BLaER1 (cell line): ENCODE measurements around the gene FOXN1.

Experiments used
- H3K27ac ChIP-seq: shearing (Covaris generic); formaldehyde crosslinking; 2 replicates; pipeline ENCODE4 v1.8.1; 2022
- H3K27me3 ChIP-seq: shearing (Covaris generic); formaldehyde crosslinking; 2 replicates; pipeline ENCODE4 v1.8.1; 2022
- H3K36me3 ChIP-seq: shearing (Covaris generic); formaldehyde crosslinking; 2 replicates; pipeline ENCODE4 v1.8.1; 2022
- H3K4me1 ChIP-seq: shearing (Covaris generic); formaldehyde crosslinking; 2 replicates; pipeline ENCODE4 v1.8.1; 2022
- H3K4me2 ChIP-seq: shearing (Covaris generic); formaldehyde crosslinking; 2 replicates; pipeline ENCODE4 v1.8.1; 2022
- H3K4me3 ChIP-seq: shearing (Covaris generic); formaldehyde crosslinking; 2 replicates; pipeline ENCODE4 v1.8.1; 2022
- H3K9ac ChIP-seq: shearing (Covaris generic); formaldehyde crosslinking; 2 replicates; pipeline ENCODE4 v1.8.1; 2022
- H3K9me3 ChIP-seq: shearing (Covaris generic); formaldehyde crosslinking; 2 replicates; pipeline ENCODE4 v1.8.1; 2022
- H4K20me1 ChIP-seq: shearing (Covaris generic); formaldehyde crosslinking; 2 replicates; pipeline ENCODE4 v1.8.1; 2022
- Cebpa-rat ChIP-seq: shearing (Covaris generic); IDR thresholded peaks from 2 replicates; pipeline ENCODE4 v1.8.1; 2022

The FOXN1 gene

DNA sequence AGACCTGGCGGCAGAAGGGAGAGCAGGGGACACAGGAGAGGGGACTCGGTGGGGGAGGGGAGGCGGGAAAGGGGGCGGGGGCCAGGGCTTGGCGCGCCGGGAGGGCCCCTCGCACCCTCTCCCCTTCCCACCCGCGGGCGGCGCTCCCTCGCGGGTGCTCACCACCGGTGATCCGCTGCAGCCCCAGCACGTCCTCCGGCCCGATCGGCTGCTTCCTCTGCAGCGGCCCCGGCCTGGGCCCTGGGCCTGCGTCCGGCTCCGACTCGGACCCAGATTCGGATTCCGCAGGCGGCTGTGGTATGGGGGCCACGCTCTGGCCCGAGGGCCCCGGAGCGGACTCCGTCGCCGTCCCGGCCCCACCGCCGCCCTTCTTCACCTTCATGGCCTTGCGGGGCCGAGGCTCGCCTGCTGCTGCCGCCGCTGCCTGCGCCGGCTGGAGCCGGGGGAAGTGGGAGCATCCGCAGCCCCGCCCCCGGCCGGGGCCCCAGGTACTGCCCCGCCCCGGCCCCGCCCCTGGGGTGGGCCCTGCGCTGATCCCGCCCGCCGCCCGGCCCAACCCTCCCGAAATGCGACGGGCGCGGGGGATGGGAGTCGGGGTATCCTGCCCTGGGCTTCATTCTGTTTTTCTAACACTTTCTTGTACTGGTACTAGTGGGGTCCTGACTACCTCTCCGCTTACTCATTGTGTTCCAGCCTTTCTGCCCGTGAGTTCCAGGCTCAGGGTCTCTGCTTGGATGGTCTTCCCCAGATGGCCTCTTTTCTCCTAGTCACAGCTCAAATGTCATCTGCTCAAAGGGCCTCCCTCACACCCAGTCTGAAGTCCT is 46.2 kb downstream of the FOXN1 start, which contains the start of gene UNC119:
TSS of gene UNC119 (minus strand) at position 449 of the 824 bp plus-strand sequence. CDS start at position 382, 67 bp downstream.
- H3K4me3 ChIP-seq = peak within 1 kb of the TSS; percentile 85
- H3K27me3 ChIP-seq = no peaks in the 10 kb centered on the region
- peaks cover 45% of the 10 kb centered on the region for H3K36me3 ChIP-seq
- no peaks in the 10 kb centered on the region for H3K9me3 ChIP-seq
- TF ChIP-seq Cebpa-rat = no peak
- H3K27ac ChIP-seq = no peak within 1 kb of the TSS
- peaks cover 49% of the 10 kb centered on the region for H3K4me1 ChIP-seq
- H3K9ac ChIP-seq = peak within 1 kb of the TSS; percentile 80
- peak within 1 kb of the TSS; percentile 95 for H3K4me2 ChIP-seq
- peaks cover 26% of the 10 kb centered on the region for H4K20me1 ChIP-seq

DNA sequence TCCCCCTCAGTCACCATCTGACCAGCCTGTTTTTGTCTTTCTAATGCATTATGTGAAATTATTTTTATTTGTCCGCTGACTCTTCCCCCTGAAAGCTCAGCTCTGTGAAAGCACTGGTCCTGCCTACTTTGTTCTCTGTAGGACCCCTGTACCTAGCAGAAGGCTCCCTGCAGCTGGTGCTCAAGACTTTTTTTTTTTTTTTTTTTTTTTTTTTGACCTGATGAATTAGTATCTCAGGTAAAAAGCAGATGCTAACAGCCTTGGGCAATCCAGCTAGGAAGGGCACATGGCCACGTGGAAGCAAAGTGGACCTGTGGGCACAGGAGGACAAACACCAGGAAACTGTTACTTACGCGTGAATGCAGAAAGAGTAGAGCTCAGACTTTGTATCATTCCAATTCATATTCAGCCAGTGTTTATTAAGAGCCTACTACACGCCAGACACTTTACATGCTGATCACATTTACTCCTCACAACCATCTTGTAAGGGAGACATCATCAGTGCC is 46.9 kb downstream of the FOXN1 start:
- H4K20me1 ChIP-seq = peaks cover 26% of the 10 kb centered on the region

DNA sequence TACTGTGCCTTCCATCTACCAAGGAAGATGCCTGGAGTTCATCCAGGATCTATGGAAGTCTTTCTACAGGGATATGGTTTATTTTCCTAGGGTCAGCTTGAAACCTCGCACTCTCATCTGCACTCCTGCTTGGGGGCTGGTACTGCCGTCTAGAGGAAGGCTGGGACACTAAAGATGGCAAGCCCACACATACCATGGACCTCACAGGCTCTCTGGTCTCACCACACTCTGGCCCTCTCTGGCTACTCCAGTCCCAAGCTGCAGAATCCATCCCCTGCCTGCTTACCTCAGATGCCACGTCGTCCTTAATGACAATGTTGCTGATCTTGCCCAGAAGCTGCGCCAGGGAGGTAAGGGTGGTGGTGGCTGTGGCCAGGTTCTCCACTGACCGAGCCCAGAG is 48.4 kb downstream of the FOXN1 start:
- Histone ChIP-seq H3K4me2 (no peak overlapping the region), H3K9ac (no peak overlapping the region), H3K4me3 (no peak overlapping the region), H4K20me1 (peaks cover 24% of the 10 kb centered on the region), H3K27me3 (no peaks in the 10 kb centered on the region), H3K4me1 (peaks cover 27% of the 10 kb centered on the region), H3K27ac (no peak overlapping the region), H3K36me3 (peaks cover 66% of the 10 kb centered on the region), H3K9me3 (no peaks in the 10 kb centered on the region)
- TF ChIP-seq Cebpa-rat = no peak

More for the DNA sequence above, 46.9 kb downstream of the FOXN1 start:
- Histone ChIP-seq H3K4me2 (peak overlapping the region; percentile 95), H3K36me3 (peaks cover 51% of the 10 kb centered on the region), H3K27ac (no peak overlapping the region), H3K9me3 (no peaks in the 10 kb centered on the region), H3K4me3 (no peak overlapping the region), H3K27me3 (no peaks in the 10 kb centered on the region), H3K4me1 (peaks cover 42% of the 10 kb centered on the region), H3K9ac (no peak overlapping the region)
- TF ChIP-seq Cebpa-rat = no peak

DNA sequence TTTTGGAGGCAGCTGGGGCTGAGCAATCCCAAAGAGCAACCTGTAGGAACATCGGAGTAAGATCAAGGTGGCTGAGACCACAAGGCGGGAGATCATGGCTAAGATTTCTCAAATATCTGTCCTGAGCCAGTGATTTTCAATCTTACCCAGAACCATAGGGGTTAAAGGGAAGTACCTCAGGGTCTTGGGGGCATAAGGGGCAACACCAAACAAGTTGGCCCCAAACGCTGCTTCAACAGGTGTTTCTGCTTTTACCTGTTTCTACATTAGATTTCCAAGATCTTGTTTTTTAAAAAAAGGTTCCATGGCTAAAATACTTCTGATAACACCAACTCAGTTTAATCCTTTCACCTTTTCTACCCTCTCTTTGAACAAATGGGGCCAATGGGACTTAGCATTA is 48.9 kb downstream of the FOXN1 start:
- Histone ChIP-seq H3K9me3 (no peaks in the 10 kb centered on the region), H3K27me3 (no peaks in the 10 kb centered on the region), H3K4me3 (no peak overlapping the region), H3K4me1 (peaks cover 23% of the 10 kb centered on the region), H3K9ac (no peak overlapping the region), H4K20me1 (peaks cover 19% of the 10 kb centered on the region), H3K27ac (no peak overlapping the region), H3K4me2 (no peak overlapping the region), H3K36me3 (peaks cover 71% of the 10 kb centered on the region)
- no peak for TF ChIP-seq Cebpa-rat

DNA sequence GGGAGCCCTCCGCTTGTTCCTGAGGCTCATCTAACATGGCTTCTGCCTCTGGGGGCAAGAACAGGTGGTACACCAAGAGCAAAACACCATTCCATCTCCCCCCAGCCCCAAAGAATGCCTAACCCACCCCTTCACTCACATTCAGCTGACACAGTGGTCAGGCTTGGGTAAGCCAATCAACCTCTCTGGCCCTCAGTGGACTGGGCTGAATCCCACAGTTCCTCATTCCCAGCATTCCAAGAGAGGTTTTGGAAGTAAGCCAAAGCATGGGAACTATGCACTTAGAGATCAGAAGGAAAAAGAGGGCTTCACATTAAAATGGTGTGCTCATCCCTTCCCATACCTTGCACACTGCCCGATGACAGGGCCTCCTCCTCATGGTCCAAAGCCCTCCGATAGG is 57.3 kb downstream of the FOXN1 start:
- H3K4me1 ChIP-seq = peaks cover 16% of the 10 kb centered on the region
- H3K36me3 ChIP-seq = peaks cover 76% of the 10 kb centered on the region
- no peak overlapping the region for H3K9ac ChIP-seq
- TF ChIP-seq Cebpa-rat = no peak
- H4K20me1 ChIP-seq = peaks cover 40% of the 10 kb centered on the region
- H3K27me3 ChIP-seq = no peaks in the 10 kb centered on the region
- no peaks in the 10 kb centered on the region for H3K9me3 ChIP-seq
- no peak overlapping the region for H3K27ac ChIP-seq
- H3K4me3 ChIP-seq = no peak overlapping the region
- no peak overlapping the region for H3K4me2 ChIP-seq

DNA sequence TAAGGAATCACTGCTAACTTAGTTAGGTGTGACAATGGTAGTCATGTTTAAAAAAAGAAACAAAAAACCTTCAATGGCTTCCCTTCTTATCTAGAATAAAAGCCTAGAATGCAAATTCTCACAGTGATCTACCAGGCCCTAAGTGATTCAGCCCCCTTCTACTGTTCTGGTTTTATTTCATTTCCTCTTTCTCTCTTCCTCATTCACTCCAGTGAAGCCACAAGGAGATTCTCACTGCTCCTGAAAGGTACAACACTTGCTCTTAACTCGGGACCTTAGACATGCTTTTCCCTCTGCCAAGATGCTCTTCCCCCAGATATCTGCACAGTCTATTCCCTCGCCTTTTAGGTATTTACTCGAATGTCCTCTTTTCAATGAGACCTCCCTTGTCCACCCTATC is 61.5 kb downstream of the FOXN1 start:
- Histone ChIP-seq H3K4me3 (no peak overlapping the region), H3K27ac (no peak overlapping the region), H3K27me3 (no peaks in the 10 kb centered on the region), H3K4me1 (peaks cover 44% of the 10 kb centered on the region), H3K9ac (no peak overlapping the region), H3K4me2 (peak overlapping the region; percentile 50), H3K9me3 (no peaks in the 10 kb centered on the region), H4K20me1 (peaks cover 56% of the 10 kb centered on the region), H3K36me3 (peaks cover 35% of the 10 kb centered on the region)
- no peak for TF ChIP-seq Cebpa-rat

DNA sequence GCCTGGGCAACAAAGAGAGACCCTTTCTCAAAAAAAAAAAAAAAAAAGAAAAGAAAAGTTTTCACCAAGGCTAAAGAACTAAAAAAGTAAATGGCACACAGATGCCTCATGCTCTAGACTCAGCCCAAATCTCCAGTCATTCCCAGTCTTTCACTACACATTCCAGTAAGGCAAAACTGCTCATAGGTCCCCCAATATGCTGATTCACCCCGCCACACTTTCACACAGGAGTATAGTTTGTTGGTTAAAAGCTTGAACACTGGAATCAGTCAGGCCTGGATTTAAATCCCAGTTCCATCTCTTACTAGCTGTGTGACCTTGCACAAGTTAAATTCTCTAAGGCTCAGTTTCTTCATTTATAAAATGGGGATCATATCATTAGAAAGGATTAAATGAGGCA is 63.3 kb downstream of the FOXN1 start:
- TF ChIP-seq Cebpa-rat = no peak
- no peak overlapping the region for H3K9ac ChIP-seq
- peaks cover 51% of the 10 kb centered on the region for H3K4me1 ChIP-seq
- H3K27ac ChIP-seq = no peak overlapping the region
- H4K20me1 ChIP-seq = peaks cover 49% of the 10 kb centered on the region
- peak overlapping the region; percentile 94 for H3K4me2 ChIP-seq
- H3K27me3 ChIP-seq = no peaks in the 10 kb centered on the region
- peaks cover 33% of the 10 kb centered on the region for H3K36me3 ChIP-seq
- H3K9me3 ChIP-seq = no peaks in the 10 kb centered on the region
- no peak overlapping the region for H3K4me3 ChIP-seq

DNA sequence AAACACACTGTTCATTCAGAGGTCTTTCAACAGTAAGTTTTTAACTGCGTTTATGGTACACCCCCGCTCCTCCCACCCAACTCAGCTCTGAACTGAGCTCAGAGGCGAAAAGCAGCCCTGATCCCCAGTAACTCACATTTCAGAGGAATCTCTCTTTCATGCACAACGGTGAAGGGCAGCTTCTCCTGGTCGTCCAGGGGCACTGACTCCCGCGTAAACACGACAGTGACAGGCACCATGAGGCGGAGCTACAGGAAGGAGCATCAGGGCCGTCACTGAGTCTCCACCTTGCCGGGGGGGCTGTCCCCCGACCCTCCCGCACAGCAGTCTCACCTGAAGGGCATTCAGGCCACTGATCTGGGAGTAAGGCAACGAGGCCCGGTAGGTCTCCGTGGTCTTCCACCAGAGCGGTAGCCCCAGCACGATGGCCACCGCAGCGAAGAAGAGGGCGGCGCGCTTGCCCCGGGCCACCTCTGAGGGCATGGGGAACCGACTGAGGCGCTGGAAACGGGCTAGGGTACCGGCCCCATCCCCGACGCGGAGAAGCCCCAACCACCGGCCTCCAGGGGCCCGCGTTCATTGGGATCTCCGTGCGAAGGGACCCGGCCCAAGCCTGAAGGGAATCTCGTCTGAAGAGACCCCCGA is 64.7 kb downstream of the FOXN1 start:
- peak overlapping the region; percentile 88 for H3K9ac ChIP-seq
- H3K27me3 ChIP-seq = no peaks in the 10 kb centered on the region
- H3K4me1 ChIP-seq = peaks cover 61% of the 10 kb centered on the region
- H3K9me3 ChIP-seq = no peaks in the 10 kb centered on the region
- peak overlapping the region; percentile 94 for H3K4me2 ChIP-seq
- peaks cover 34% of the 10 kb centered on the region for H3K36me3 ChIP-seq
- H3K4me3 ChIP-seq = peak overlapping the region; percentile 96
- peaks cover 35% of the 10 kb centered on the region for H4K20me1 ChIP-seq
- H3K27ac ChIP-seq = peak overlapping the region; percentile 77
- TF ChIP-seq Cebpa-rat = no peak

DNA sequence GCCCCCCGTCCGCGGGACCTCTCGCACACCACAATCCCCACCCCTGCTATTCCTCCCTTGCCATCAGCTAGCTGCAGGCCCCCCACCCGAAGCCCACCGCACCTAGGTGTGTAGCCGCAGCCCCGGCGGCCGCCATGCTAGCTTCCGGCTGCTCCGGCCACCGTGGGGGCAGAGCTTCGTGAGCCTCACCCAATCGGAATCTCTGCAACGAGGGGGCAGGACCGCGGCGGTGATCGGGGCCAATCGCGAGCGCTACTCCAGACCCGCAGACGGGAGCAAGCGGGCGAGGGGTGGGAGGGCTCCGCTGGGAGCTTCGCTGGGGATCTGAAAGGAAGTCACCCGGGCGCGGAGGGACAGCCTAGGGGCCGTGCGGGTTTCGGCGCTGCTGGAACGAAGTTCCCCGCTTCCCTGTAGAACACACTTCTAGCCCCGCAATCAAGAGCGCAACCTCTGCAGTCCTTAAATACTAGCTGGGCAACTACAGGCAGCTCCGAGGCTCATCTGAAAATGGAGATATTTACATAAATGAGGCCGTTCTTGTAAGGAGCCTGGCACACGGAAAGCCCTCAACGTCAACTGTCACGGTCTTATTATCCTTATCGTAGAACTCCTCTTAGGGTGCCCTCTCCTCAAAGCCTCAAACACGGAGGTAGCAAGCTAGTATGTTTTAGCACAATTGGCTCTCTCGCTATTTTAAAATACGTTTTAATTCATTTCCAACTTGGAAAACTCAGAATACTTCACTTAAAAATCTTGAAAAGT is 65.4 kb downstream of the FOXN1 start, which contains the start of gene PIGS:
TSS of gene PIGS (minus strand) at position 164 of the 762 bp plus-strand sequence. CDS start at position 136, 28 bp downstream.
- Histone ChIP-seq H3K4me3 (peak within 1 kb of the TSS; percentile 96), H3K4me1 (peaks cover 65% of the 10 kb centered on the region), H3K9me3 (no peaks in the 10 kb centered on the region), H3K27ac (peak within 1 kb of the TSS; percentile 77), H4K20me1 (peaks cover 31% of the 10 kb centered on the region), H3K36me3 (peaks cover 29% of the 10 kb centered on the region), H3K9ac (peak within 1 kb of the TSS; percentile 88), H3K4me2 (peak within 1 kb of the TSS; percentile 94), H3K27me3 (no peaks in the 10 kb centered on the region)
- no peak for TF ChIP-seq Cebpa-rat
